OCI-LY1 (cell line): ENCODE measurements around the gene ADAMTSL3.

Experiments
- EZH2 ChIP-seq: fragments of 200-600 bp; sonication (generic), shearing (Covaris generic); IDR thresholded peaks from 2 replicates; pipeline ENCODE4 v1.8.0; 2017; ENCODE audit warnings: borderline replicate concordance, mixed run types, mild to moderate bottlenecking, antibody characterized with exemption, low read length, moderate library complexity, mixed read lengths
- TF ChIP-seq, protein P1 (sequence below): fragments of 200-600 bp; sonication (generic), shearing (Covaris generic); IDR thresholded peaks from 2 replicates; pipeline ENCODE4 v1.5.1; 2017; ENCODE audit warnings: mild to moderate bottlenecking, antibody characterized with exemption, low read length, moderate library complexity, mixed read lengths

DNA sequence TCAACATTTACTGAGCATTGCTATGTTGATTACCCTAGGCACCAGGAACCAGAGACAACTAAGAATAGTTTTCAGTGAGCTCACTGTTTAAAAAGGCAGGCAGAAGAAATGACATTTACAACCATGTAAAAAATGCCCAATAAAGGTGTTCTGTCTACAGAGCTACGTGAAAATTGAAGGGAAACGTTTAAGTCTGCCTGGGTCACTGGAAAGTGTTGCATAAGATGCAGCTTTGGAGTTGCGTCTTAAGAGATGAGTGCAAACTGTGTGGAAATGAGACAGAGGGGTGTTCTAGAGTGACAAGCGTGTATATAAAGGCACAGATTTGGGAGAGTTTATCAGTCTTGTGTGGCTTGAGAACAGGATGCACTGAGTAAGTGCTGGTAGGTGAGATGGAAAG is 303.0 kb downstream of the ADAMTSL3 start:
- TF ChIP-seq, protein P1, sequence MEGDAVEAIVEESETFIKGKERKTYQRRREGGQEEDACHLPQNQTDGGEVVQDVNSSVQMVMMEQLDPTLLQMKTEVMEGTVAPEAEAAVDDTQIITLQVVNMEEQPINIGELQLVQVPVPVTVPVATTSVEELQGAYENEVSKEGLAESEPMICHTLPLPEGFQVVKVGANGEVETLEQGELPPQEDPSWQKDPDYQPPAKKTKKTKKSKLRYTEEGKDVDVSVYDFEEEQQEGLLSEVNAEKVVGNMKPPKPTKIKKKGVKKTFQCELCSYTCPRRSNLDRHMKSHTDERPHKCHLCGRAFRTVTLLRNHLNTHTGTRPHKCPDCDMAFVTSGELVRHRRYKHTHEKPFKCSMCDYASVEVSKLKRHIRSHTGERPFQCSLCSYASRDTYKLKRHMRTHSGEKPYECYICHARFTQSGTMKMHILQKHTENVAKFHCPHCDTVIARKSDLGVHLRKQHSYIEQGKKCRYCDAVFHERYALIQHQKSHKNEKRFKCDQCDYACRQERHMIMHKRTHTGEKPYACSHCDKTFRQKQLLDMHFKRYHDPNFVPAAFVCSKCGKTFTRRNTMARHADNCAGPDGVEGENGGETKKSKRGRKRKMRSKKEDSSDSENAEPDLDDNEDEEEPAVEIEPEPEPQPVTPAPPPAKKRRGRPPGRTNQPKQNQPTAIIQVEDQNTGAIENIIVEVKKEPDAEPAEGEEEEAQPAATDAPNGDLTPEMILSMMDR = no peak
- TF ChIP-seq EZH2 = no peak
